Loucy (cell line): ENCODE results near the gene APLF.

Source experiments
- EZH2phosphoT487 ChIP-seq: fragments of 200-600 bp; IDR thresholded peaks from 2 replicates; pipeline ENCODE4 v1.6.1; 2018; ENCODE audit warnings: antibody characterized with exemption, mild to moderate bottlenecking, moderate library complexity, borderline replicate concordance
- TF ChIP-seq, protein P1 (sequence below): fragments of 200-600 bp; sonication (generic); conservative IDR thresholded peaks from 2 replicates; pipeline ENCODE4 v1.5.1; 2014; ENCODE audit warnings: mild to moderate bottlenecking, antibody characterized with exemption, low read length

GRCh38 chr2:68500649-68501048 lies 33.3 kb downstream of the APLF start:
- TF ChIP-seq, protein P1, sequence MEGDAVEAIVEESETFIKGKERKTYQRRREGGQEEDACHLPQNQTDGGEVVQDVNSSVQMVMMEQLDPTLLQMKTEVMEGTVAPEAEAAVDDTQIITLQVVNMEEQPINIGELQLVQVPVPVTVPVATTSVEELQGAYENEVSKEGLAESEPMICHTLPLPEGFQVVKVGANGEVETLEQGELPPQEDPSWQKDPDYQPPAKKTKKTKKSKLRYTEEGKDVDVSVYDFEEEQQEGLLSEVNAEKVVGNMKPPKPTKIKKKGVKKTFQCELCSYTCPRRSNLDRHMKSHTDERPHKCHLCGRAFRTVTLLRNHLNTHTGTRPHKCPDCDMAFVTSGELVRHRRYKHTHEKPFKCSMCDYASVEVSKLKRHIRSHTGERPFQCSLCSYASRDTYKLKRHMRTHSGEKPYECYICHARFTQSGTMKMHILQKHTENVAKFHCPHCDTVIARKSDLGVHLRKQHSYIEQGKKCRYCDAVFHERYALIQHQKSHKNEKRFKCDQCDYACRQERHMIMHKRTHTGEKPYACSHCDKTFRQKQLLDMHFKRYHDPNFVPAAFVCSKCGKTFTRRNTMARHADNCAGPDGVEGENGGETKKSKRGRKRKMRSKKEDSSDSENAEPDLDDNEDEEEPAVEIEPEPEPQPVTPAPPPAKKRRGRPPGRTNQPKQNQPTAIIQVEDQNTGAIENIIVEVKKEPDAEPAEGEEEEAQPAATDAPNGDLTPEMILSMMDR: no peak
- no peak for TF ChIP-seq EZH2phosphoT487
